Measurements from ENCODE around the gene FERMT2.

The FERMT2 gene

DNA sequence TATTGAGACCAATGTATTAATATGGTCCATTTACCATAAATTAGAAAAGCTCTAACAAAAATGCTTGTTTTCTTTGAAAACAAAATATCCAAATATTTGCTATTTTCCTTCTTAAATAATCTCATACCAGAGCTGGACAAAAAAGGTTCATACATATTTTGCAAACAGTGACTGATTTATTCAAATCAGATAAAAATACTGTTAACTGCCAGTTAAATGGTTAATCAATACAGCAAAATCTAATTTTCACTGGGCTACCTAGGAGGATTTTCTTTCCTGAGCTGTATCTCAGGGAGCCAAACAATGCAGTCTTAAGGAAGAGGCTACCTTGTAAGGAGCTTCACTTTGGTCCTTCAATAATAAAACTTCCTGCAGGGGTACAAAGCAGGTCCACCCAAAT, 2.0 kb downstream of the FERMT2 start:
- ChIA-PET POLR2A (no interaction called here), CTCF (interaction anchor here (0.9 to 1.8 kb wide), 5 partner anchors 8 to 357 kb away, joined by 3 to 10 read pairs (median 3); no protein-coding TSS in a partner anchor)
- no peak for DNase-seq (ENCODE audit: extremely low spot score)
- TF ChIP-seq, protein P1, sequence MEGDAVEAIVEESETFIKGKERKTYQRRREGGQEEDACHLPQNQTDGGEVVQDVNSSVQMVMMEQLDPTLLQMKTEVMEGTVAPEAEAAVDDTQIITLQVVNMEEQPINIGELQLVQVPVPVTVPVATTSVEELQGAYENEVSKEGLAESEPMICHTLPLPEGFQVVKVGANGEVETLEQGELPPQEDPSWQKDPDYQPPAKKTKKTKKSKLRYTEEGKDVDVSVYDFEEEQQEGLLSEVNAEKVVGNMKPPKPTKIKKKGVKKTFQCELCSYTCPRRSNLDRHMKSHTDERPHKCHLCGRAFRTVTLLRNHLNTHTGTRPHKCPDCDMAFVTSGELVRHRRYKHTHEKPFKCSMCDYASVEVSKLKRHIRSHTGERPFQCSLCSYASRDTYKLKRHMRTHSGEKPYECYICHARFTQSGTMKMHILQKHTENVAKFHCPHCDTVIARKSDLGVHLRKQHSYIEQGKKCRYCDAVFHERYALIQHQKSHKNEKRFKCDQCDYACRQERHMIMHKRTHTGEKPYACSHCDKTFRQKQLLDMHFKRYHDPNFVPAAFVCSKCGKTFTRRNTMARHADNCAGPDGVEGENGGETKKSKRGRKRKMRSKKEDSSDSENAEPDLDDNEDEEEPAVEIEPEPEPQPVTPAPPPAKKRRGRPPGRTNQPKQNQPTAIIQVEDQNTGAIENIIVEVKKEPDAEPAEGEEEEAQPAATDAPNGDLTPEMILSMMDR (IDR thresholded peaks at IDR 0.05; ENCODE audit: control extremely low read depth, extremely low read depth, low read depth, missing control alignments), result no peak

DNA sequence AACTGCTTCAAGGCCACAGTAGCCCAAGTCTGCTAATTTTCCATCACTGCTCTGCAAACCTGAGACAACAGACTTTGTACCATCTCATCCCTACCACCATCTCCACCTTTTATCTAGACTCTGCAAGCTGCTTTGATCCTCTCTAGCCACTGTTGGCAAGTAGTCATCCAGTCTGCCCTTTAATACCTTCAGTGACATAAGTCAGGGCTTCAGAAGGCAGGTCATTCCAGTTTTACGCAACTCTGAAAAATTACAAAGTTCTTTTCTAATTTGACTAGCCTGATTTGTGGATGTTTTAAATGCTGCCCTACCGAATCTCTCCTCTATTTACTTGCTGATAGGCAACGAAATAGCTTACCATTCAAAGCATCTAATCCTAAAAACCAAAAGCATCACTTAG, 2.8 kb downstream of the FERMT2 start:
- TF ChIP-seq, protein P1 (IDR thresholded peaks at IDR 0.05; ENCODE audit: control extremely low read depth, extremely low read depth, low read depth, missing control alignments), result no peak
- ChIA-PET POLR2A (no interaction called here), CTCF (interaction anchor here (1.1 to 1.8 kb wide), 4 partner anchors 9 to 141 kb away, joined by 3 to 10 read pairs (median 3); no protein-coding TSS in a partner anchor)
- DNase-seq (ENCODE audit: extremely low spot score), result no peak

DNA sequence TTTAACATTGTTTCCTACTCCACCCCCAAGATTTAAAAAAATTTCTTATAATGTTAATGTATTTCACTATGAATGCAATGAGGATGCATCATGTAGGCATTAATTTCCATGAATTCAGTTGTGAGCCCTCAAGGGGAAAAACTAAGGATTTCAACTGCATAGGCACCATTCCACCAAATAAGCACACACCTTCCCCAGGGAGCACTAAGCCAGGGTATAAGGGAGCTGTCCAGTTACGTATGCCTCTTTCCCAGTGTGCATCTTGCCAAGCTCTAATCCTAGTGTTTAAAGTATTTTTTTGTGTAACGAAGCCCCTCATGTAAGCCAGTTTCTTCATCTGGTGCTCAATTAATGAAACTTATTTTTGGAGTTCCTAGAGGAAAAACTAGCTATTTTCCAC, 6.6 kb downstream of the FERMT2 start:
- POLR2A ChIA-PET, result no interaction called here
- TF ChIP-seq, protein P1 (IDR thresholded peaks at IDR 0.05; ENCODE audit: control extremely low read depth, extremely low read depth, low read depth, missing control alignments), result no peak
- CTCF ChIA-PET, result interaction anchor here (2.6 to 3.5 kb wide), 2 partner anchors 10 to 17 kb away, joined by 8 read pairs; no protein-coding TSS in a partner anchor
- no peak for DNase-seq (ENCODE audit: extremely low spot score)

DNA sequence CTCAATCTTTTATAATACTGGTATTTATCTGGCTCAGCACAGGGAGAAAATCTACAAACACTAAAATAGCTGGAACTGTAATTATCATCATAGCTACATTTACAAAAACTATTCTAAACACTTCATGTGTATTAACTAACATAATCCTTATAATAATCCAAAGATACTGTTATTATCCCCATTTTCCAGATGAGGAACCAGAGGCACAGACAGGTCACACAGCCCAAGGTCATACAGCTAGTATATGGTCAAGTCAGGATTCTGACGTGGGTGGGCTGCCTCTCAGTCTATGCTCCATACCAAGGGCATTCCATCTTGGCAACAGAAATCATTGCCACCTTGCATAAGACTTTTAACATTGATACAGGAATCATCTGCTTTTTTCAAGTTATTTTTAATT, 11.4 kb downstream of the FERMT2 start:
- ChIA-PET POLR2A (interaction anchor here (0.7 kb wide), 1 partner anchor 689 kb away, joined by 5 read pairs; no protein-coding TSS in a partner anchor), CTCF (interaction anchor here (0.9 to 1.3 kb wide), 2 partner anchors 12 to 21 kb away, joined by 3 read pairs; no protein-coding TSS in a partner anchor)
- DNase-seq (ENCODE audit: extremely low spot score), result no peak
- TF ChIP-seq, protein P1 (IDR thresholded peaks at IDR 0.05; ENCODE audit: control extremely low read depth, extremely low read depth, low read depth, missing control alignments), result no peak

DNA sequence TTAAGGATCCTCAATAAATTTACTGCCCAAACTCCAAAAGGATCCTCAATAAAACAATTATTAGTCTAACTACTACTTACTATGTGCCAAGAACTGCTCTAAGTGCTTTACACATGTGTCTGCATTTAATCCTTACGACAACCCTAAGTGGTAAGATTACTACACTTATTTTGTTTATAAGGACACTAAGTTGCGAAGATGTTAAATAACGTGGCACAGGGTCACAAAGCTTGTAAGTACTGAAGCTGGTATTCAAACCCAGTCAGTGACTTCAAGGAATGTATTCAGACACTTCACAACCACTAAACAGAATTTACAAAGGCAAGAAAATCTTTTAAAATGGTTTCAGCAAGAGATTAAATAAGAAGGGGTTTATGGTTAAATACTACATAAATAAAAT, 13.0 kb downstream of the FERMT2 start:
- no peak for DNase-seq (ENCODE audit: extremely low spot score)
- TF ChIP-seq, protein P1 (IDR thresholded peaks at IDR 0.05; ENCODE audit: control extremely low read depth, extremely low read depth, low read depth, missing control alignments), result no peak
- CTCF ChIA-PET, result interaction anchor here (0.7 to 1.2 kb wide), 2 partner anchors 16 to 23 kb away, joined by 3 read pairs; no protein-coding TSS in a partner anchor
- POLR2A ChIA-PET, result no interaction called here

DNA sequence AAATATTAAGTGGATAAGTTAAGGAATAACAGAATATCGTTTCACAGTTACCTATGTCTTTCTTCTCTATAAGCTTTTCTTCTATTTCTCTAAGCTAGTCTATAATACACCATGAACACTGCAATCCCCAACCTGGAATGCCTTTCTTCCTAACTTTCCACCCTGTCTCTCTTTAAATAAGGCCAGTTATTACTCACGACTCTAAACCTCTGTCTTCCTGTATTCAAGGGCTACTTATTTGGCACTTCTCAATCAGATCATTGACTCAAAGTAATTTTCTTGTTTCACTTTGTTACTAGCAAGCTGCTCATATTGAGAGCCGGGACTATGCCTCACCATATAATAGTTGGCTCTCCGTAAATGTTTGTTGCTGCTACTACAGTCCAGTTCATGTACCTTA, 13.5 kb downstream of the FERMT2 start:
- POLR2A ChIA-PET, result no interaction called here
- TF ChIP-seq, protein P1 (IDR thresholded peaks at IDR 0.05; ENCODE audit: control extremely low read depth, extremely low read depth, low read depth, missing control alignments), result no peak

More for the DNA sequence above, 13.5 kb downstream of the FERMT2 start:
- no peak for DNase-seq (ENCODE audit: extremely low spot score)
- CTCF ChIA-PET, result interaction anchor here (0.7 to 1.2 kb wide), 3 partner anchors 15 to 24 kb away, joined by 3 to 4 read pairs (median 3); no protein-coding TSS in a partner anchor

All from GM10248 (cell line).